Trophoblast cell (in vitro differentiated cells and primary cell): ENCODE results near the gene RGS7BP.

Source experiments
- DNase-seq, 2 donors: peaks; one replicate each; pipeline ENCODE4 v3.0.0-alpha.2; 2016
- H2AFZ ChIP-seq: 2 replicates; pipeline ENCODE4 v1.6.1; 2013; ENCODE audit warnings: low read length, moderate library complexity, mild to moderate bottlenecking; ENCODE audit not compliant: insufficient read depth, poor library complexity
- H2AK5ac ChIP-seq: 2 replicates; pipeline ENCODE4 v1.6.1; 2013; ENCODE audit warnings: mild to moderate bottlenecking, low read length
- H2BK120ac ChIP-seq: 2 replicates; pipeline ENCODE4 v1.6.1; 2013; ENCODE audit warnings: low read length, mild to moderate bottlenecking, moderate library complexity; ENCODE audit not compliant: insufficient read depth, poor library complexity
- H2BK12ac ChIP-seq: 2 replicates; pipeline ENCODE4 v1.6.1; 2013; ENCODE audit warnings: mild to moderate bottlenecking, low read length, moderate library complexity
- H2BK5ac ChIP-seq: 2 replicates; pipeline ENCODE4 v1.6.1; 2013; ENCODE audit warnings: low read length, low read depth, moderate library complexity, mild to moderate bottlenecking; ENCODE audit not compliant: poor library complexity
- H3K14ac ChIP-seq: 2 replicates; pipeline ENCODE4 v1.6.1; 2013; ENCODE audit warnings: mild to moderate bottlenecking, low read length
- H3K18ac ChIP-seq: 2 replicates; pipeline ENCODE4 v1.6.1; 2013; ENCODE audit warnings: mild to moderate bottlenecking, low read length
- H3K23ac ChIP-seq: 2 replicates; pipeline ENCODE4 v1.6.1; 2013; ENCODE audit warnings: low read length
- H3K27ac ChIP-seq: 2 replicates; pipeline ENCODE4 v1.5.1; 2013; ENCODE audit warnings: low read depth, mild to moderate bottlenecking, inconsistent platforms, low read length, moderate library complexity
- H3K27me3 ChIP-seq: 2 replicates; pipeline ENCODE4 v1.6.1; 2013; ENCODE audit warnings: inconsistent platforms, mild to moderate bottlenecking, low read length, moderate library complexity; ENCODE audit not compliant: insufficient read depth
- H3K36me3 ChIP-seq, 2 experiments: 1 replicate in 1 of 2; 2 replicates in 1 of 2; pipeline ENCODE4 v1.6.1; 2013; ENCODE audit warnings: low read length in 2 of 2, mild to moderate bottlenecking in 2 of 2, moderate library complexity in 1 of 2; ENCODE audit not compliant: insufficient read depth in 2 of 2, control insufficient read depth in 1 of 2
- H3K4ac ChIP-seq: 2 replicates; pipeline ENCODE4 v1.6.1; 2013; ENCODE audit warnings: low read depth, mild to moderate bottlenecking, low read length, moderate library complexity
- H3K4me1 ChIP-seq, 2 experiments: 1 replicate in 1 of 2; 2 replicates in 1 of 2; pipeline ENCODE4 v1.6.1; 2013; ENCODE audit warnings: low read length in 2 of 2, mild to moderate bottlenecking in 2 of 2, moderate library complexity in 1 of 2; ENCODE audit not compliant: insufficient read depth in 2 of 2, control insufficient read depth in 1 of 2
- H3K4me2 ChIP-seq: 2 replicates; pipeline ENCODE4 v1.6.1; 2013; ENCODE audit warnings: inconsistent platforms, mild to moderate bottlenecking, low read length, moderate library complexity
- H3K4me3 ChIP-seq: 2 replicates; pipeline ENCODE4 v1.5.1; 2013; ENCODE audit warnings: mild to moderate bottlenecking, low read depth, low read length, inconsistent platforms
- H3K79me1 ChIP-seq: one replicate; pipeline ENCODE4 v1.6.1; 2013; ENCODE audit warnings: low read length
- H3K79me2 ChIP-seq: 2 replicates; pipeline ENCODE4 v1.6.1; 2013; ENCODE audit warnings: low read length, mild to moderate bottlenecking; ENCODE audit not compliant: control insufficient read depth, insufficient read depth, poor library complexity
- H3K9ac ChIP-seq: 2 replicates; pipeline ENCODE4 v1.6.1; 2013; ENCODE audit warnings: mild to moderate bottlenecking, low read length
- H3K9me3 ChIP-seq: 2 replicates; pipeline ENCODE4 v1.6.1; 2013; ENCODE audit warnings: low read depth, mild to moderate bottlenecking, control low read depth, inconsistent platforms, low read length; ENCODE audit not compliant: insufficient read depth
- H4K12ac ChIP-seq: 2 replicates; pipeline ENCODE4 v1.6.1; 2013; ENCODE audit warnings: low read depth, mild to moderate bottlenecking, low read length, moderate library complexity
- H4K8ac ChIP-seq: 2 replicates; pipeline ENCODE4 v1.6.1; 2013; ENCODE audit warnings: low read depth, mild to moderate bottlenecking, low read length, moderate library complexity
- H4K91ac ChIP-seq: one replicate; pipeline ENCODE4 v1.6.1; 2013; ENCODE audit warnings: low read depth, mild to moderate bottlenecking, low read length, moderate library complexity
- WGBS: extraction: QIAGEN DNeasy Blood & Tissue Kit; methylation state at CpG from one replicate; pipeline ENCODE4 v1.1.7; 2013; ENCODE audit warnings: missing lambda C conversion rate; ENCODE audit not compliant: insufficient read length, insufficient coverage; ENCODE audit errors: extremely low coverage; 5-methylcytosine and 5-hydroxymethylcytosine counted together

The RGS7BP gene

GRCh38 chr5:64576250-64576649, 70.4 kb downstream of the RGS7BP start:
- Histone ChIP-seq H4K91ac (no peak overlapping the region), H3K9me3 (no peaks in the 10 kb centered on the region), H2BK120ac (no peak overlapping the region), H2AK5ac (no peak overlapping the region), H4K8ac (no peak overlapping the region), H3K27ac (no peak overlapping the region), H3K4me2 (no peak overlapping the region), H3K27me3 (no peaks in the 10 kb centered on the region), H4K12ac (no peak overlapping the region), H3K4me3 (no peak overlapping the region), H3K9ac (no peak overlapping the region), H2BK12ac (no peak overlapping the region), H2BK5ac (no peak overlapping the region), H3K23ac (no peak overlapping the region), H3K79me2 (no peaks in the 10 kb centered on the region), H3K14ac (no peak overlapping the region), H3K36me3 (no peaks in the 10 kb centered on the region), H3K4me1 (no peaks in the 10 kb centered on the region), H3K4ac (no peak overlapping the region), H2AFZ (no peak overlapping the region), H3K18ac (no peak overlapping the region), H3K79me1 (no peaks in the 10 kb centered on the region)
- no peak for DNase-seq
- no CpG with 5 or more reads among the region's 2 CpGs for WGBS

GRCh38 chr5:64585646-64586045, 79.8 kb downstream of the RGS7BP start:
- H3K9ac ChIP-seq: no peak overlapping the region
- no peak overlapping the region for H2AFZ ChIP-seq
- H4K8ac ChIP-seq: no peak overlapping the region
- H3K4ac ChIP-seq: no peak overlapping the region
- H3K9me3 ChIP-seq: no peaks in the 10 kb centered on the region
- H3K79me1 ChIP-seq: no peaks in the 10 kb centered on the region
- no peak overlapping the region for H2BK5ac ChIP-seq
- no peak overlapping the region for H3K4me2 ChIP-seq
- H3K18ac ChIP-seq: no peak overlapping the region
- H3K36me3 ChIP-seq: no peaks in the 10 kb centered on the region
- H3K27ac ChIP-seq: no peak overlapping the region
- no peak overlapping the region for H4K91ac ChIP-seq
- H3K79me2 ChIP-seq: no peaks in the 10 kb centered on the region
- H2AK5ac ChIP-seq: no peak overlapping the region
- H3K23ac ChIP-seq: no peak overlapping the region
- H2BK12ac ChIP-seq: no peak overlapping the region
- no peak overlapping the region for H4K12ac ChIP-seq
- DNase-seq: no peak
- no peak overlapping the region for H3K4me3 ChIP-seq
- H3K27me3 ChIP-seq: no peaks in the 10 kb centered on the region
- no peak overlapping the region for H2BK120ac ChIP-seq
- no peaks in the 10 kb centered on the region for H3K4me1 ChIP-seq
- no peak overlapping the region for H3K14ac ChIP-seq
- no CpG with 5 or more reads among the region's 4 CpGs for WGBS

GRCh38 chr5:64587370-64587769, 81.6 kb downstream of the RGS7BP start:
- Histone ChIP-seq H4K91ac (no peak overlapping the region), H3K4me1 (no peaks in the 10 kb centered on the region), H2BK12ac (no peak overlapping the region), H2AFZ (no peak overlapping the region), H3K4ac (no peak overlapping the region), H3K27me3 (no peaks in the 10 kb centered on the region), H3K18ac (no peak overlapping the region), H3K79me1 (no peaks in the 10 kb centered on the region), H3K9me3 (no peaks in the 10 kb centered on the region), H4K8ac (no peak overlapping the region), H4K12ac (no peak overlapping the region), H3K36me3 (no peaks in the 10 kb centered on the region), H3K9ac (no peak overlapping the region), H3K27ac (no peak overlapping the region), H3K4me3 (no peak overlapping the region), H2BK120ac (no peak overlapping the region), H3K14ac (no peak overlapping the region), H3K4me2 (no peak overlapping the region), H3K23ac (no peak overlapping the region), H2AK5ac (no peak overlapping the region), H3K79me2 (no peaks in the 10 kb centered on the region), H2BK5ac (no peak overlapping the region)
- no peak for DNase-seq

- no peak overlapping the region for H2AK5ac ChIP-seq
- WGBS: no CpG with 5 or more reads among the region's 2 CpGs
- H3K27me3 ChIP-seq: no peaks in the 10 kb centered on the region
Measured at GRCh38 chr5:64592730-64593341, 87.0 kb downstream of the RGS7BP start.

More at GRCh38 chr5:64592730-64593341, 87.0 kb downstream of the RGS7BP start:
- H4K91ac ChIP-seq: no peak overlapping the region
- H3K9me3 ChIP-seq: no peaks in the 10 kb centered on the region
- H3K27ac ChIP-seq: no peak overlapping the region
- H2BK12ac ChIP-seq: no peak overlapping the region
- H2BK120ac ChIP-seq: no peak overlapping the region
- H3K9ac ChIP-seq: no peak overlapping the region
- no peak overlapping the region for H3K18ac ChIP-seq
- no peak overlapping the region for H3K14ac ChIP-seq
- no peak for DNase-seq
- H2BK5ac ChIP-seq: no peak overlapping the region
- no peak overlapping the region for H4K8ac ChIP-seq
- H3K4ac ChIP-seq: no peak overlapping the region
- H3K79me1 ChIP-seq: no peaks in the 10 kb centered on the region
- no peak overlapping the region for H3K4me2 ChIP-seq
- H3K79me2 ChIP-seq: no peaks in the 10 kb centered on the region
- H3K4me3 ChIP-seq: no peak overlapping the region
- no peaks in the 10 kb centered on the region for H3K4me1 ChIP-seq
- H3K23ac ChIP-seq: no peak overlapping the region
- no peak overlapping the region for H2AFZ ChIP-seq
- H3K36me3 ChIP-seq: no peaks in the 10 kb centered on the region
- H4K12ac ChIP-seq: no peak overlapping the region
